Esophagus muscularis mucosa (tissue), 4 donors: Measurements from ENCODE around the gene JARID2. TPM values are rescaled to one million over a fixed set of nuclear protein-coding genes. Genes with fewer than 3 reads are reported as not detected.

Source experiments
- DNase-seq: peaks from one replicate; pipeline ENCODE4 v3.0.0-alpha.2; 2017; ENCODE audit errors: extremely low spot score
- H3K27ac ChIP-seq, 4 donors: fragments of 200-600 bp; sonication (generic); replicated peaks in 1 of 4; 1 replicate in 3 of 4; 2 replicates in 1 of 4; pipeline ENCODE4 v1.5.1; 2016 to 2019; ENCODE audit warnings: mild to moderate bottlenecking in 1 of 4
- H3K27me3 ChIP-seq, 4 donors: fragments of 200-600 bp; sonication (generic); one replicate each; pipeline versions ENCODE4 v1.5.1 to v1.6.0; 2016 to 2019
- H3K36me3 ChIP-seq, 4 donors: fragments of 200-600 bp; sonication (generic); one replicate each; pipeline ENCODE4 v1.5.1; 2016 to 2019
- H3K4me1 ChIP-seq, 4 donors: fragments of 200-600 bp; sonication (generic); one replicate each; pipeline ENCODE4 v1.5.1; 2016 to 2019
- H3K4me3 ChIP-seq, 4 donors: fragments of 200-600 bp; sonication (generic); 1 replicate in 2 of 4; 2 replicates in 2 of 4; pipeline ENCODE4 v1.5.1; 2016 to 2019; ENCODE audit warnings: mild to moderate bottlenecking in 4 of 4, moderate library complexity in 1 of 4
- H3K9me3 ChIP-seq, 4 donors: fragments of 200-600 bp; sonication (generic); 1 replicate in 3 of 4; 2 replicates in 1 of 4; pipeline ENCODE4 v1.5.1; 2016 to 2019
- EP300 ChIP-seq: sonication (generic); formaldehyde crosslinking; IDR thresholded peaks from one replicate; pipeline ENCODE4 v1.6.1; 2017; ENCODE audit warnings: antibody characterized with exemption
- POLR2A ChIP-seq: fragments of 450-650 bp; IDR thresholded peaks from one replicate; pipeline ENCODE4 v1.6.1; 2017; ENCODE audit warnings: antibody characterized with exemption, moderate library complexity, mild to moderate bottlenecking, low read depth
- POLR2AphosphoS5 ChIP-seq, 2 donors: sonication (generic); formaldehyde crosslinking; IDR thresholded peaks; one replicate each; pipeline ENCODE4 v1.6.1; 2017; ENCODE audit warnings: antibody characterized with exemption in 2 of 2
- WGBS: methylation state at CpG from one replicate; pipeline ENCODE4 v1.1.5; 2018; 5-methylcytosine and 5-hydroxymethylcytosine counted together
- intact Hi-C: fragments of 100-400 bp; cut with DNase I; formaldehyde crosslinking; loops from one replicate; pipeline ENCODE4 v1.15.1; 2023
- total RNA-seq, 4 donors: library from RNA; depleted of rRNA; stranded (reverse); fragments of >200 nt; gene quantifications; one replicate each; pipeline versions ENCODE4 v1.1.0 to v1.2.1, GENCODE V29; 2016
- TF ChIP-seq, protein P1 (sequence below), 3 experiments: fragments of 200-600 bp in 2 of 3; fragments of 450-650 bp in 1 of 3; sonication (generic) in 2 of 3; IDR thresholded peaks; one replicate each; pipeline ENCODE4 v1.5.1; 2017 to 2019; ENCODE audit warnings: antibody characterized with exemption in 3 of 3, mild to moderate bottlenecking in 2 of 3, moderate library complexity in 1 of 3

Gene JARID2
- total RNA-seq, 4 donors from 2014 or later, result 5.8 to 10.4 (median 8.1) TPM

DNA sequence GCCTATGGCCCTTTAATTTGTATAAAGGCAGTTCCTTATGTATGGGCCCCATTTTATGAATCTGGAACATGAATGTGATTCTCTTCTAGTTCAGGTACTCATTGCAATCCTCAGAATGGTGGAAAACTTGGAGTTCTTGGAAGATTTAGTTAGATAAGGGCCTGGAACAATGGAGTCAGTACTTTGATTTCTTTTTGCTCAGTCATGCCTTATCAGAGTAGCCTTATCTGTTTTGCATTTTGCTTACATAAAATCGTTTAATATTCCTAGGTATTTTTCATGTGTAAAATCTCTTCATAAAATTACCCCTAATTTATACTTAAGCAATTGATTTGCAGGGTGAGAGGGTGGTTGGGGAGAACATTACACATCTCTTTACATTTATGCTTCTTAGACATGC is 160.6 kb downstream of the JARID2 start:
- WGBS, result 63% methylated on average over 1 of the region's 1 CpG
- Histone ChIP-seq H3K4me3 (no peak overlapping the region), H3K4me1 (peaks cover 29 to 52% (median 40%) of the 10 kb centered on the region in 4 donors), H3K9me3 (no peaks in the 10 kb centered on the region), H3K27ac (no peak overlapping the region), H3K36me3 (no peaks in the 10 kb centered on the region), H3K27me3 (no peaks in the 10 kb centered on the region)
- TF ChIP-seq POLR2AphosphoS5 (IDR thresholded peaks at IDR 0.05) (no peak), POLR2A (no peak), EP300 (no peak)
- TF ChIP-seq, protein P1, sequence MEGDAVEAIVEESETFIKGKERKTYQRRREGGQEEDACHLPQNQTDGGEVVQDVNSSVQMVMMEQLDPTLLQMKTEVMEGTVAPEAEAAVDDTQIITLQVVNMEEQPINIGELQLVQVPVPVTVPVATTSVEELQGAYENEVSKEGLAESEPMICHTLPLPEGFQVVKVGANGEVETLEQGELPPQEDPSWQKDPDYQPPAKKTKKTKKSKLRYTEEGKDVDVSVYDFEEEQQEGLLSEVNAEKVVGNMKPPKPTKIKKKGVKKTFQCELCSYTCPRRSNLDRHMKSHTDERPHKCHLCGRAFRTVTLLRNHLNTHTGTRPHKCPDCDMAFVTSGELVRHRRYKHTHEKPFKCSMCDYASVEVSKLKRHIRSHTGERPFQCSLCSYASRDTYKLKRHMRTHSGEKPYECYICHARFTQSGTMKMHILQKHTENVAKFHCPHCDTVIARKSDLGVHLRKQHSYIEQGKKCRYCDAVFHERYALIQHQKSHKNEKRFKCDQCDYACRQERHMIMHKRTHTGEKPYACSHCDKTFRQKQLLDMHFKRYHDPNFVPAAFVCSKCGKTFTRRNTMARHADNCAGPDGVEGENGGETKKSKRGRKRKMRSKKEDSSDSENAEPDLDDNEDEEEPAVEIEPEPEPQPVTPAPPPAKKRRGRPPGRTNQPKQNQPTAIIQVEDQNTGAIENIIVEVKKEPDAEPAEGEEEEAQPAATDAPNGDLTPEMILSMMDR (IDR thresholded peaks at IDR 0.05), result no peak
- intact Hi-C loops, result no loop called here
- no peak for DNase-seq

GRCh38 chr6:15408008-15408407 is 162.1 kb downstream of the JARID2 start:
- H3K36me3 ChIP-seq, result no peaks in the 10 kb centered on the region
- TF ChIP-seq, protein P1 (IDR thresholded peaks at IDR 0.05), result no peak
- TF ChIP-seq POLR2AphosphoS5 (IDR thresholded peaks at IDR 0.05), result no peak
- TF ChIP-seq POLR2A, result no peak
- TF ChIP-seq EP300, result no peak
- peaks cover 21 to 36% (median 25%) of the 10 kb centered on the region in 4 donors for H3K4me1 ChIP-seq
- intact Hi-C loops, result no loop called here
- H3K27me3 ChIP-seq, result no peaks in the 10 kb centered on the region
- no peak overlapping the region for H3K27ac ChIP-seq
- H3K9me3 ChIP-seq, result no peaks in the 10 kb centered on the region
- H3K4me3 ChIP-seq, result no peak overlapping the region
- DNase-seq, result no peak
- WGBS, result 90% methylated on average over 6 of the region's 6 CpGs

DNA sequence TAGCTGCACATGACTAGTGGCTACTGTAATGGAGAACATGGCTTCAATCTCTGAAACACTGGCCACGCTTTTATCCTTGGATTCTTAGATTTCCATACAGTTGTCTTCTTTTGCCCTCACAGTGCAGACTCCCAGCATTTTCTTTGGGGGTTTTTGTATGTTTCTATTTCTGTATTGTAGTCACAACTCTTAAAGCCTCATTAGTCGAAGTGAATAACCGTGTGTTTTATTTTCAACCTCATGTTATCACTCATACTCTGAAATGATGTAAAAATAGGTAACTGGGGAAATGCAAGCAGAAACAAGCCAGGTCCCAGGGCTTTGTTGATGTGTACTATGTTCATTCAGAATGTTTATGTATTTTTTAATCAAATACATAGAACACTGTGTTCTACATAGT is 162.9 kb downstream of the JARID2 start:
- intact Hi-C loops, result no loop called here
- 79% methylated on average over 3 of the region's 3 CpGs for WGBS
- TF ChIP-seq, protein P1 (IDR thresholded peaks at IDR 0.05), result no peak
- no peak for TF ChIP-seq EP300
- TF ChIP-seq POLR2A, result no peak
- TF ChIP-seq POLR2AphosphoS5 (IDR thresholded peaks at IDR 0.05), result no peak

DNA sequence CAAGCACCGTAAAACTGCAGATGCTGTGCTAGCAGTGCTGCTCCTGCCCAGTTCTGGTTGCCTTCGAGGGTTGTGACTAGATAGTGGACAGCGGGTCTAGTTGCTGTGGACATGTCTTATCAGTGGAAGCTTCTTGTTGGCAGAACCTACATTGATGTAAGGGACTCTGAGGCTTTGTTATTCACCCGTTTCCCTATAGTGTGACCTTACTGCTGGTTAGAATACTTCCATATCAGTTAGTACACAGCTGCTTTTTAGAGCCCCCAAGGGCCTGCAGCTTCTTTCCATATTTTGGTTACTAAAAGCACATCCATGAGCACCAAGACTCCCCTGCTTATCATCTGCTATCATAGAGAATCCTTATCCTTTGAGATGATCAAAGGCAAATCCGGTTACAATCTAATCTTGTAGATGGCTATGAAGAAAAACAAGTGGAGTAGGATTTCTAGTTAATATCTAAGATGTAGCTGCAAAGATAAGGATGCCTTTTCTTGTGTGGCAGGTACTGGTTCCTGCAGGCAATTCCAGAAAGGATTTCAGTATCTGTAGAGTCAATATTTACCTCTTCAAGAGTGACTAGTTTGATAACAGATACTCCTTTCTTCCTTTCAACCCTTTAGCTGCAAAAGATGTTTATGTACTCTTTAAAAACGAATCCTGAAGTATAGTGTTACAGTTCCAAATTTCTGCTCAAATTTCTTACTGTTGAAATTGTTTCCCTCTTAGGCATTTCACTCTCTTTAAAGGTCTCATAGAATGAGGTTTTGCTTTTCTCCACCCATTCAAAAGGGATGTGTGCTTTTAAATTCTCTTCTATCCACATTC is 163.6 kb downstream of the JARID2 start:
- Histone ChIP-seq H3K9me3 (no peaks in the 10 kb centered on the region), H3K4me3 (no peak overlapping the region), H3K36me3 (no peaks in the 10 kb centered on the region), H3K4me1 (peaks cover 17 to 29% (median 22%) of the 10 kb centered on the region in 4 donors), H3K27ac (no peak overlapping the region), H3K27me3 (no peaks in the 10 kb centered on the region)
- intact Hi-C loops, result no loop called here
- WGBS, result 76% methylated on average over 6 of the region's 6 CpGs
- DNase-seq, result no peak
- no peak for TF ChIP-seq POLR2AphosphoS5 (IDR thresholded peaks at IDR 0.05)
- TF ChIP-seq, protein P1 (IDR thresholded peaks at IDR 0.05), result no peak

More for the DNA sequence above, 162.9 kb downstream of the JARID2 start:
- Histone ChIP-seq H3K36me3 (no peaks in the 10 kb centered on the region), H3K4me1 (peaks cover 22 to 36% (median 26%) of the 10 kb centered on the region in 4 donors), H3K27me3 (no peaks in the 10 kb centered on the region), H3K27ac (no peak overlapping the region), H3K9me3 (no peaks in the 10 kb centered on the region), H3K4me3 (no peak overlapping the region)
- no peak for DNase-seq

DNA sequence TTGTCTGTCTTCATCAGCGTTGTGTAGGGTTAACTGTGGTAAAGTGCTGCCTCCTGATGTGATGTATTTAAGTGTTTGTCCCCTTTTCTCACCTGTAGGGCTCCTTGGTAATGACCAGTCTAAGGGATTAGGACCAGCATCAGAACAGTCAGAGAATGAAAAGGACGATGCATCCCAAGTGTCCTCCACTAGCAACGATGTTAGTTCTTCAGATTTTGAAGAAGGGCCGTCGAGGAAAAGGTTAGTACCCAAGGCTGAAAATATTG is 164.2 kb downstream of the JARID2 start:
- WGBS, result 92% methylated on average over 5 of the region's 5 CpGs
- no peaks in the 10 kb centered on the region for H3K9me3 ChIP-seq
- intact Hi-C loops, result no loop called here
- no peaks in the 10 kb centered on the region for H3K36me3 ChIP-seq
- no peak for TF ChIP-seq EP300
- TF ChIP-seq, protein P1 (IDR thresholded peaks at IDR 0.05), result no peak
- no peak for TF ChIP-seq POLR2A
- TF ChIP-seq POLR2AphosphoS5 (IDR thresholded peaks at IDR 0.05), result no peak
- H3K27me3 ChIP-seq, result no peaks in the 10 kb centered on the region
- no peak overlapping the region for H3K4me3 ChIP-seq
- no peak overlapping the region for H3K27ac ChIP-seq
- DNase-seq, result no peak
- H3K4me1 ChIP-seq, result peaks cover 16 to 24% (median 18%) of the 10 kb centered on the region in 4 donors
